ENCODE measurements around the gene NDC1. TPM values are rescaled to one million over a fixed set of nuclear protein-coding genes. Genes with fewer than 3 reads are reported as not detected.
"Not testable (repeated sequence)": the region's sequence is repeated elsewhere in the genome, so short reads cannot be mapped to it uniquely, and the experiment has no call there.

The NDC1 gene
- total RNA-seq, 1 experiment from 2014 or later: 44.8 TPM

DNA sequence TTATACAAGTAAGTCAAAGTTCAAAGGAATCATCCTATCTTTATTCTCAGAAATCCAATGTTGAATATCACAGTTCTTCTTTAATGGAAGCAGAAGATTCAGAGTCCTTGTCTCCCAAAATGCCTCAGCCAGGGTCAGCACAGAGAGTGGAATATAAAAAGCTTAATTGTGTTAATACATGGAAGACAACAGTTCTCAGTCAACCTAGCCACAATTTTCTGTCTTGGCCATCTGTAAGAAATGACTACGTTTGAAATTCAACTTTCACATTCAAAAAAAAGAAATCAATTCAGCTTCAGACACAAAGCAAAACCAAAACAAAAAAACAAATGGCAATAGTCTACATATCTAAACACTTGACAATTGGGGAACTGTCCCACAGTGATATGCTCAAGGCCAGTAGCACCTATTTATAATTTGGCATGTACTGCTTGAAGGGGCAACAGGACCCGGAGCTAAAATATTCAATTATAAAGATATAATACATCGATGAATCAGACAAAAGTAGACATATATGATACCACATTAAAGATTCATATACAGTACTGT is 71.8 kb downstream of the NDC1 start:
- no peak for TF ChIP-seq CTCF (IDR thresholded peaks at IDR 0.05; ENCODE audit: unreplicated experiment)
- Mint-ChIP-seq H3K4me1 (ENCODE audit: low read depth, unreplicated experiment) (no peaks in the 10 kb centered on the region), H3K9me3 (ENCODE audit: low read depth, unreplicated experiment) (no peaks in the 10 kb centered on the region), H3K4me3 (ENCODE audit: low read depth, unreplicated experiment) (no peak overlapping the region), H3K27ac (ENCODE audit: unreplicated experiment) (no peak overlapping the region), H3K36me3 (ENCODE audit: insufficient read depth, unreplicated experiment) (peaks cover 21% of the 10 kb centered on the region), H3K27me3 (ENCODE audit: unreplicated experiment) (no peaks in the 10 kb centered on the region)
- BruUV-seq (replicated peaks): no TSS peak
- intact Hi-C loops (cut with micrococcal nuclease; ENCODE audit: unreplicated experiment): no loop called here
- CTCF ChIA-PET: no interaction called here
- DNase-seq: no peak

GRCh38 chr1:53765657-53766056 is 72.4 kb downstream of the NDC1 start:
- intact Hi-C loops (cut with micrococcal nuclease; ENCODE audit: unreplicated experiment): no loop called here
- Mint-ChIP-seq H3K4me3 (ENCODE audit: low read depth, unreplicated experiment) (no peak overlapping the region), H3K27ac (ENCODE audit: unreplicated experiment) (no peak overlapping the region), H3K36me3 (ENCODE audit: insufficient read depth, unreplicated experiment) (peaks cover 15% of the 10 kb centered on the region), H3K9me3 (ENCODE audit: low read depth, unreplicated experiment) (no peaks in the 10 kb centered on the region), H3K27me3 (ENCODE audit: unreplicated experiment) (no peaks in the 10 kb centered on the region), H3K4me1 (ENCODE audit: low read depth, unreplicated experiment) (no peaks in the 10 kb centered on the region)
- TSS peak; percentile 26 for BruUV-seq (replicated peaks)
- no peak for TF ChIP-seq CTCF (IDR thresholded peaks at IDR 0.05; ENCODE audit: unreplicated experiment)
- CTCF ChIA-PET: no interaction called here
- DNase-seq: no peak

- intact Hi-C loops (cut with micrococcal nuclease; ENCODE audit: unreplicated experiment): no loop called here
- BruUV-seq (replicated peaks): no TSS peak
- H3K36me3 Mint-ChIP-seq (ENCODE audit: insufficient read depth, unreplicated experiment): peaks cover 11% of the 10 kb centered on the region
- DNase-seq: no peak
- H3K9me3 Mint-ChIP-seq (ENCODE audit: low read depth, unreplicated experiment): no peaks in the 10 kb centered on the region
- H3K4me1 Mint-ChIP-seq (ENCODE audit: low read depth, unreplicated experiment): no peaks in the 10 kb centered on the region
- CTCF ChIA-PET: no interaction called here
- H3K4me3 Mint-ChIP-seq (ENCODE audit: low read depth, unreplicated experiment): no peak overlapping the region
- H3K27ac Mint-ChIP-seq (ENCODE audit: unreplicated experiment): no peak overlapping the region
- no peak for TF ChIP-seq CTCF (IDR thresholded peaks at IDR 0.05; ENCODE audit: unreplicated experiment)
- no peaks in the 10 kb centered on the region for H3K27me3 Mint-ChIP-seq (ENCODE audit: unreplicated experiment)
These were observed 74.2 kb downstream of the NDC1 start for GRCh38 chr1:53763911-53764310.

DNA sequence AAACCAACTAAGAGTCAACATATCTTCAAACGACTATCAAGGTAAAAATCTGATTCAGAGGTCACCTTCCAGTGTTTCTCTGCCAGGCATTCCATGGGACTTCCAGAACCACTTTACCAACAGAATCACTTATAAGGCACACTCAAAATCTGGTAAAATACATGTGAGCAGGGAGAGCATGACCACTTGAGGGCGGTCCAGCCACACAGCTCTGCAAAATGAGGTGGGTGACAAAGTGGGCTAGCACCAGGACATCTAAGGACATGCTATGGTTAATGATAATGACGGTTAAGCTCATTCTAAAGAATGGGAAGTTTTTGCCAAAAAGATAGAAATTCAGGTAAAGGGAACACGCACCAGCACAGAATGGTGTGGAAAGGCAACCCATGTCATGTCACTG is 74.6 kb downstream of the NDC1 start:
- Mint-ChIP-seq H3K27me3 (ENCODE audit: unreplicated experiment) (no peaks in the 10 kb centered on the region), H3K4me1 (ENCODE audit: low read depth, unreplicated experiment) (no peaks in the 10 kb centered on the region), H3K27ac (ENCODE audit: unreplicated experiment) (no peak overlapping the region), H3K36me3 (ENCODE audit: insufficient read depth, unreplicated experiment) (peaks cover 11% of the 10 kb centered on the region), H3K9me3 (ENCODE audit: low read depth, unreplicated experiment) (no peaks in the 10 kb centered on the region), H3K4me3 (ENCODE audit: low read depth, unreplicated experiment) (no peak overlapping the region)
- BruUV-seq (replicated peaks): no TSS peak
- CTCF ChIA-PET: no interaction called here
- no peak for DNase-seq
- intact Hi-C loops (cut with micrococcal nuclease; ENCODE audit: unreplicated experiment): no loop called here
- no peak for TF ChIP-seq CTCF (IDR thresholded peaks at IDR 0.05; ENCODE audit: unreplicated experiment)

DNA sequence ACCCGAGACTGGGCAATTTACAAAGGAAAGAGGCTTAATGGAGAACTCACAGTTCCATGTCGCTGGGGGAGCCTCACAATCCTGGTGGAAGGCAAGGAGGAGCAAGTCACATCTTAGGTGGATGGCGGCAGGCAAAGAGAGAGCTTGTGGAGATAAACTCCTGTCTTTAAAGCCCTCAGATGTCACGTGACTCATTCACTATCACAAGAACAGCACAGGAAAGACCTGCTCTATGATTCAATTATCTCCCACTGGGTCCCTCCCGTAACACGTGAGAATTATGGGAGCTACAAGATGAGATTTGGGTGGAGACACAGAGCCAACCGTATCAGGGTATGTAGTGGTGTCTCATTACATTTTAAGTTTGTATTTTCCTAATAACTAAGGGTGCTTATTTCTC is 77.6 kb downstream of the NDC1 start:
- H3K36me3 Mint-ChIP-seq (ENCODE audit: insufficient read depth, unreplicated experiment); DNase-seq; H3K9me3 Mint-ChIP-seq (ENCODE audit: low read depth, unreplicated experiment); CTCF ChIA-PET; BruUV-seq (replicated peaks); H3K4me1 Mint-ChIP-seq (ENCODE audit: low read depth, unreplicated experiment); H3K4me3 Mint-ChIP-seq (ENCODE audit: low read depth, unreplicated experiment); intact Hi-C loops (cut with micrococcal nuclease; ENCODE audit: unreplicated experiment); H3K27ac Mint-ChIP-seq (ENCODE audit: unreplicated experiment); H3K27me3 Mint-ChIP-seq (ENCODE audit: unreplicated experiment): not testable (repeated sequence)
